Skeletal muscle satellite cell (primary cell): Measurements from ENCODE around the gene STAC2. TPM values are rescaled to one million over a fixed set of nuclear protein-coding genes. Genes with fewer than 3 reads are reported as not detected.
"Not testable (repeated sequence)": the region's sequence is repeated elsewhere in the genome, so short reads cannot be mapped to it uniquely, and the experiment has no call there.

Experiments
- H3K27me3 ChIP-seq: 2 replicates; pipeline ENCODE4 v1.7.0; 2013; ENCODE audit warnings: low read length; ENCODE audit not compliant: control insufficient read depth, insufficient read depth
- H3K36me3 ChIP-seq: 2 replicates; pipeline ENCODE4 v1.7.0; 2013; ENCODE audit warnings: mild to moderate bottlenecking, control low read depth, low read length; ENCODE audit not compliant: insufficient read depth
- H3K4me1 ChIP-seq: 2 replicates; pipeline ENCODE4 v1.7.0; 2013; ENCODE audit warnings: low read length; ENCODE audit not compliant: control insufficient read depth, insufficient read depth
- H3K4me2 ChIP-seq: 2 replicates; pipeline ENCODE4 v1.7.0; 2013; ENCODE audit warnings: mild to moderate bottlenecking, low read length
- H3K4me3 ChIP-seq: 2 replicates; pipeline ENCODE4 v1.7.0; 2013; ENCODE audit warnings: low read length
- H3K9ac ChIP-seq: 2 replicates; pipeline ENCODE4 v1.7.0; 2013; ENCODE audit warnings: mild to moderate bottlenecking, low read depth, low read length, moderate library complexity
- H3K9me3 ChIP-seq: replicated peaks from 2 replicates; pipeline ENCODE4 v1.7.0; 2013; ENCODE audit warnings: mild to moderate bottlenecking, control low read depth, low read length
- total RNA-seq: library from RNA; depleted of rRNA; stranded (reverse); fragments of >200 nt; gene quantifications from 2 replicates; pipeline ENCODE4 v1.2.3, GENCODE V29; 2012; rRNA removed

The STAC2 gene
- under 0.01 TPM in 2 replicates for total RNA-seq

GRCh38 chr17:39225308-39225958 is at the start of gene STAC2:
TSS of gene STAC2 (minus strand) at chr17:39225945. CDS start at chr17:39225502, 443 bp downstream.
- Histone ChIP-seq H3K9ac (no peak within 1 kb of the TSS), H3K36me3 (no peaks in the 10 kb centered on the region), H3K27me3 (peaks cover 36% of the 10 kb centered on the region), H3K9me3 (no peaks in the 10 kb centered on the region), H3K4me1 (peaks cover 37% of the 10 kb centered on the region), H3K4me2 (peak within 1 kb of the TSS; percentile 81), H3K4me3 (peak within 1 kb of the TSS; percentile 64)

GRCh38 chr17:39271546-39271945 is 45.8 kb upstream of the STAC2 start:
- no peaks in the 10 kb centered on the region for H3K4me1 ChIP-seq
- H3K9me3 ChIP-seq, result no peaks in the 10 kb centered on the region
- H3K4me3 ChIP-seq, result no peak overlapping the region
- H3K4me2 ChIP-seq, result no peak overlapping the region
- no peak overlapping the region for H3K9ac ChIP-seq
- H3K36me3 ChIP-seq, result peaks cover 3% of the 10 kb centered on the region
- no peaks in the 10 kb centered on the region for H3K27me3 ChIP-seq

GRCh38 chr17:39270923-39271322 is 45.2 kb upstream of the STAC2 start:
- H3K9ac ChIP-seq, result no peak overlapping the region

GRCh38 chr17:39264119-39264518 is 38.4 kb upstream of the STAC2 start:
- H3K4me1 ChIP-seq, result no peaks in the 10 kb centered on the region
- no peaks in the 10 kb centered on the region for H3K27me3 ChIP-seq
- H3K9me3 ChIP-seq, result no peaks in the 10 kb centered on the region
- no peak overlapping the region for H3K4me3 ChIP-seq
- H3K36me3 ChIP-seq, result peaks cover 23% of the 10 kb centered on the region
- no peak overlapping the region for H3K9ac ChIP-seq
- H3K4me2 ChIP-seq, result no peak overlapping the region

More at GRCh38 chr17:39270923-39271322, 45.2 kb upstream of the STAC2 start:
- no peak overlapping the region for H3K4me3 ChIP-seq
- H3K4me2 ChIP-seq, result no peak overlapping the region
- peaks cover 3% of the 10 kb centered on the region for H3K36me3 ChIP-seq
- no peaks in the 10 kb centered on the region for H3K9me3 ChIP-seq
- H3K27me3 ChIP-seq, result no peaks in the 10 kb centered on the region
- no peaks in the 10 kb centered on the region for H3K4me1 ChIP-seq

- Histone ChIP-seq H3K27me3 (no peaks in the 10 kb centered on the region), H3K36me3 (peaks cover 29% of the 10 kb centered on the region)
Observed at GRCh38 chr17:39261286-39261685, 35.5 kb upstream of the STAC2 start.

GRCh38 chr17:39252788-39253460 is 27.2 kb upstream of the STAC2 start:
- no peak overlapping the region for H3K9ac ChIP-seq
- H3K36me3 ChIP-seq, result peaks cover 3% of the 10 kb centered on the region
- no peaks in the 10 kb centered on the region for H3K27me3 ChIP-seq
- H3K4me2 ChIP-seq, result no peak overlapping the region
- no peaks in the 10 kb centered on the region for H3K4me1 ChIP-seq
- H3K4me3 ChIP-seq, result no peak overlapping the region
- no peaks in the 10 kb centered on the region for H3K9me3 ChIP-seq

More at GRCh38 chr17:39261286-39261685, 35.5 kb upstream of the STAC2 start:
- no peak overlapping the region for H3K4me2 ChIP-seq
- H3K4me1 ChIP-seq, result no peaks in the 10 kb centered on the region
- no peaks in the 10 kb centered on the region for H3K9me3 ChIP-seq
- no peak overlapping the region for H3K9ac ChIP-seq
- no peak overlapping the region for H3K4me3 ChIP-seq

GRCh38 chr17:39251997-39252396 is 26.3 kb upstream of the STAC2 start:
- H3K4me3 ChIP-seq, result no peak overlapping the region
- H3K27me3 ChIP-seq, result no peaks in the 10 kb centered on the region
- H3K4me2 ChIP-seq, result no peak overlapping the region
- no peak overlapping the region for H3K9ac ChIP-seq
- no peaks in the 10 kb centered on the region for H3K36me3 ChIP-seq
- no peaks in the 10 kb centered on the region for H3K4me1 ChIP-seq
- no peaks in the 10 kb centered on the region for H3K9me3 ChIP-seq

- H3K4me3 ChIP-seq, H3K4me1 ChIP-seq, H3K9me3 ChIP-seq, H3K4me2 ChIP-seq, H3K27me3 ChIP-seq, H3K36me3 ChIP-seq, H3K9ac ChIP-seq: not testable (repeated sequence)
Observed at GRCh38 chr17:39250076-39250475, 24.3 kb upstream of the STAC2 start.

- H3K9ac ChIP-seq, result no peak overlapping the region
- H3K4me2 ChIP-seq, result no peak overlapping the region
- no peaks in the 10 kb centered on the region for H3K9me3 ChIP-seq
- no peaks in the 10 kb centered on the region for H3K27me3 ChIP-seq
- H3K4me3 ChIP-seq, result no peak overlapping the region
- no peaks in the 10 kb centered on the region for H3K4me1 ChIP-seq
- no peaks in the 10 kb centered on the region for H3K36me3 ChIP-seq
Observed at GRCh38 chr17:39246274-39246673, 20.5 kb upstream of the STAC2 start.

- Histone ChIP-seq H3K4me3 (no peak overlapping the region), H3K9ac (no peak overlapping the region), H3K4me1 (no peaks in the 10 kb centered on the region), H3K27me3 (no peaks in the 10 kb centered on the region), H3K9me3 (no peaks in the 10 kb centered on the region), H3K36me3 (no peaks in the 10 kb centered on the region), H3K4me2 (no peak overlapping the region)
Observed at GRCh38 chr17:39244600-39245570, 19.1 kb upstream of the STAC2 start.

- H3K4me3 ChIP-seq, result no peak overlapping the region
- H3K9ac ChIP-seq, result no peak overlapping the region
- H3K4me1 ChIP-seq, result no peaks in the 10 kb centered on the region
- no peaks in the 10 kb centered on the region for H3K36me3 ChIP-seq
- H3K9me3 ChIP-seq, result no peaks in the 10 kb centered on the region
- no peaks in the 10 kb centered on the region for H3K27me3 ChIP-seq
- no peak overlapping the region for H3K4me2 ChIP-seq
Observed at GRCh38 chr17:39244016-39244599, 18.4 kb upstream of the STAC2 start.
